Kidney (tissue), 14 donors: ENCODE results near the gene NSRP1. TPM values are rescaled to one million over a fixed set of nuclear protein-coding genes. Genes with fewer than 3 reads are reported as not detected.

Experiments used
- DNase-seq, 5 donors: peaks; one replicate each; pipeline ENCODE4 v3.0.0-alpha.2; 2013 to 2020
- FAIRE-seq: peaks from 2 replicates; lab custom pipeline; 2012; peaks lifted over from hg19 to GRCh38; lab: Jason Lieb, UNC
- H3K27ac ChIP-seq, 2 donors: one replicate each; pipeline ENCODE4 v1.7.0; 2013; ENCODE audit warnings: low read depth in 2 of 2, low read length in 2 of 2, inconsistent platforms in 1 of 2
- H3K27me3 ChIP-seq: one replicate; pipeline ENCODE4 v1.7.1; 2013; ENCODE audit warnings: low read length, inconsistent platforms; ENCODE audit not compliant: control insufficient read depth, insufficient read depth
- H3K36me3 ChIP-seq, 3 donors: one replicate each; pipeline versions ENCODE4 v1.7.0 to v1.7.1; 2013; ENCODE audit warnings: low read length in 3 of 3, control low read depth in 1 of 3, inconsistent platforms in 1 of 3; ENCODE audit not compliant: insufficient read depth in 3 of 3, control insufficient read depth in 2 of 3
- H3K4me1 ChIP-seq, 3 donors: one replicate each; pipeline versions ENCODE4 v1.7.0 to v1.7.1; 2013; ENCODE audit warnings: low read length in 3 of 3, inconsistent platforms in 1 of 3, low read depth in 1 of 3; ENCODE audit not compliant: control insufficient read depth in 2 of 3, insufficient read depth in 2 of 3
- H3K4me3 ChIP-seq, 3 donors: one replicate each; pipeline versions ENCODE4 v1.7.0 to v1.8.1; 2013; ENCODE audit warnings: low read length in 3 of 3, control low read depth in 1 of 3, inconsistent platforms in 1 of 3
- H3K9ac ChIP-seq, 3 donors: one replicate each; pipeline versions ENCODE4 v1.7.0 to v1.7.1; 2013; ENCODE audit warnings: low read length in 3 of 3, control low read depth in 1 of 3, inconsistent platforms in 1 of 3
- H3K9me3 ChIP-seq, 3 donors: one replicate each; pipeline versions ENCODE4 v1.7.0 to v1.7.1; 2013; ENCODE audit warnings: low read length in 3 of 3, control low read depth in 1 of 3, inconsistent platforms in 1 of 3; ENCODE audit not compliant: control insufficient read depth in 2 of 3, insufficient read depth in 1 of 3
- intact Hi-C: fragments of 100-400 bp; cut with DNase I; formaldehyde crosslinking; loops from one replicate; pipeline ENCODE4 v1.11.1; 2022
- polyA plus RNA-seq: library from polyadenylated mRNA; stranded (reverse); fragments of 350-450 nt; fragmentation: Illumina TruSeq; extraction: RNeasy Lipid Tissue Mini Kit (QIAGEN cat#74804); gene quantifications from one replicate; pipeline ENCODE4 v1.2.3, GENCODE V29; 2014; ENCODE audit warnings: low read depth, low replicate concordance; ENCODE audit not compliant: insufficient read depth
- total RNA-seq: library from RNA; stranded (reverse); fragmentation: NEBNext Ultra II Directional; extraction: Animal tissue kit (Norgen Biotek cat#: 25700); gene quantifications from one replicate; pipeline ENCODE4 v1.2.1, GENCODE V29; 2021
- TF ChIP-seq, protein P1 (sequence below): IDR thresholded peaks from 3 replicates; pipeline ENCODE4 v1.5.1; 2012; ENCODE audit warnings: mild to moderate bottlenecking, moderate library complexity, borderline replicate concordance; ENCODE audit not compliant: insufficient read depth; ENCODE audit errors: extremely low read depth
- donor health status: control.
- donor health status: control.
- donor health status: control.
- donor health status: control.
- donor health status: control.
- donor health status: DM: yes; HTN: yes; CAD: no.
- donor health status: Normal renal cell carcinoma (clear cell type).

Gene NSRP1
- total and polyA plus RNA-seq, 2 donors from 2014 or later, result 17.2 to 40.2 TPM

DNA sequence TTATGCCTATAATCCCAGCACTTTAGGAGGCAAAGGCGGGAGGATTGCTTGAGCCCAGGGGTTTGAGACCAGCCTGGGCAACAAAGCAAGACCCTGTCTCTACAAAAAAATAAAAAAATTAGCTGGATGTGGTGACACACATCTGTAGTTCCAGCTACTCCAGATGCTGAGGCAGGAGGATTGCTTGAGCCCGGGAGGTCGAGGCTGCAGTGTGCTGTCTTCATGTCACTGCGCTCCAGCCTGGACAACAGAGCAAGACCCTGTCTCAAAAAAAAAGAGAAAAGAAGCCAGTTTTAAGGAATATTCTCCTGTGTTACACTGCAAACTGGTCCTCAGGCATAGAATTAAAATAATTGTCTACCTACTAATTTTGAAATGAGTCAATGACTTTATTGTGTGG lies 47.9 kb downstream of the NSRP1 start:
- no peak overlapping the region for H3K4me3 ChIP-seq
- FAIRE-seq (no peak), DNase-seq (no peak)
- no peaks in the 10 kb centered on the region for H3K36me3 ChIP-seq
- no peaks in the 10 kb centered on the region for H3K4me1 ChIP-seq
- intact Hi-C loops, result no loop called here
- TF ChIP-seq, protein P1, sequence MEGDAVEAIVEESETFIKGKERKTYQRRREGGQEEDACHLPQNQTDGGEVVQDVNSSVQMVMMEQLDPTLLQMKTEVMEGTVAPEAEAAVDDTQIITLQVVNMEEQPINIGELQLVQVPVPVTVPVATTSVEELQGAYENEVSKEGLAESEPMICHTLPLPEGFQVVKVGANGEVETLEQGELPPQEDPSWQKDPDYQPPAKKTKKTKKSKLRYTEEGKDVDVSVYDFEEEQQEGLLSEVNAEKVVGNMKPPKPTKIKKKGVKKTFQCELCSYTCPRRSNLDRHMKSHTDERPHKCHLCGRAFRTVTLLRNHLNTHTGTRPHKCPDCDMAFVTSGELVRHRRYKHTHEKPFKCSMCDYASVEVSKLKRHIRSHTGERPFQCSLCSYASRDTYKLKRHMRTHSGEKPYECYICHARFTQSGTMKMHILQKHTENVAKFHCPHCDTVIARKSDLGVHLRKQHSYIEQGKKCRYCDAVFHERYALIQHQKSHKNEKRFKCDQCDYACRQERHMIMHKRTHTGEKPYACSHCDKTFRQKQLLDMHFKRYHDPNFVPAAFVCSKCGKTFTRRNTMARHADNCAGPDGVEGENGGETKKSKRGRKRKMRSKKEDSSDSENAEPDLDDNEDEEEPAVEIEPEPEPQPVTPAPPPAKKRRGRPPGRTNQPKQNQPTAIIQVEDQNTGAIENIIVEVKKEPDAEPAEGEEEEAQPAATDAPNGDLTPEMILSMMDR, result no peak
- H3K27ac ChIP-seq, result no peak overlapping the region
- H3K9me3 ChIP-seq, result peaks cover 0 to 6% (median 0%) of the 10 kb centered on the region in 3 donors
- H3K27me3 ChIP-seq, result no peaks in the 10 kb centered on the region
- no peak overlapping the region for H3K9ac ChIP-seq

DNA sequence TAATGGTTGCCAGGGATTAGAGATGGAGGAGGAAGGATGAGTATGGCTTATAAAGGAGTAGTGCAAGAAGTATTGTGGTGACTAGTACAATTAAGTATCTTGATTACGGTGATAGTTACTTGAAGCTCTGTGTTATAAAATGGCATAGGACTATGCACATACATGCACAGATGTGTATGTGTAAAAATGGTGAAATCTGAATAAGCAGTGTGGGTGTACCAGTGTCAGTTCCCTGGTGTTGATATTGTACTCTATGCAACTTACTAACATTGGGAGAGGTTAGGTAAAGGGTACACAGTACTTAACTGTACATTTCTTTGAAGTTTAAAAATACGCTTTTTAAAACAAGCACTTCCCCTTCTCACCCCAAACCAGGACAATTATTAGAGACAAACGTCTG lies 48.5 kb downstream of the NSRP1 start:
- no peak overlapping the region for H3K4me3 ChIP-seq
- FAIRE-seq, result no peak
- TF ChIP-seq, protein P1, result no peak
- H3K27me3 ChIP-seq, result no peaks in the 10 kb centered on the region
- no peak overlapping the region for H3K9ac ChIP-seq
- peaks cover 0 to 6% (median 0%) of the 10 kb centered on the region in 3 donors for H3K9me3 ChIP-seq
- intact Hi-C loops, result no loop called here
- no peaks in the 10 kb centered on the region for H3K36me3 ChIP-seq
- DNase-seq, result no peak
- no peak overlapping the region for H3K27ac ChIP-seq
- H3K4me1 ChIP-seq, result no peaks in the 10 kb centered on the region

DNA sequence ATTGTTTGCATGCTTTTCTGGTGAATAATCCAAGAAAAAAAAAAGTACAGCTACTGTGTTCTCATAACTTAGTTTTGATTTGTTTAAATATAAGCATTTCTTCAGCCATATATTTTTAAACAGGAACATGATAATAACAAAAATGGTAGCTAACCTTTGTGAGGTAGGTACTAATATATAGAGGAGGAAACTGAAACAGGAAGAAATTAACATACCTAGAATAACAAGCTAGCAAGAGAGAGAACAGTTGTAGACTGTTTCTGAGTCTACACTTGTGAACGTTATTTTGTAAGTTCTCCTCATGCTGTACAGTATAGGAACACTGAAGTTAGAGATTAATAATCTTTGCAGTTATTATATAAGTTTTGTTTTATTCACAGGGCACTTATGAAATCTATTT lies 49.3 kb downstream of the NSRP1 start:
- intact Hi-C loops, result no loop called here
- TF ChIP-seq, protein P1, result no peak
- H3K36me3 ChIP-seq, result no peaks in the 10 kb centered on the region
- no peak overlapping the region for H3K9ac ChIP-seq
- no peak overlapping the region for H3K4me3 ChIP-seq
- DNase-seq (no peak), FAIRE-seq (no peak)
- H3K4me1 ChIP-seq, result no peaks in the 10 kb centered on the region
- no peaks in the 10 kb centered on the region for H3K27me3 ChIP-seq
- H3K27ac ChIP-seq, result no peak overlapping the region
- peaks cover 0 to under 1% (median 0%) of the 10 kb centered on the region in 3 donors for H3K9me3 ChIP-seq

DNA sequence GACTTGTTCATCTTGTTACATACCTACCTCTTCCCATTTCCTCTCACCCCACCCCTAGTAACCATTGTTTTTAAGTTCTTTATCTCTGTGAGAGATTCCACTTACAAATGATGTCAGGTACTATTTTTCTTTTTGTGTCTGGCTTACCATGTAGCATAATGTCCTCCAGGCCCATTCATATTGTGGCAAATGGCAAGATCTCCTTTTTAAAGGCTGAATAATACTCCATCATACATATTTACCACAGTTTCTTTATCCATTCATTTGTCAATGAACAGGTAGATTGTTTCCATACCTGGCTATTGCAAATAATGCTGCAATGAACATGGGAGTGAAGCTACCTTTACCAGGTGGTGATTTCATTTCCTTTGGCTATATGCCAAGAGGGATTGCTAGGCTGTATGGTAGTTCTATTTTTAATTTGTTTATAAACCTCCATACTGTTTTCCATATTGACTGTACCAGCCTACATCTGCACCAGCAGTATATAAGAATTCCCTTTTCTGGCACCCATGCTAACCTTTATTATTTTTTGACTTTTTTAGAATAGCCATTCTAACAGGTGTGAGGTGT lies 53.9 kb downstream of the NSRP1 start:
- no peak for FAIRE-seq
- H3K27ac ChIP-seq, result no peak overlapping the region

More for the DNA sequence above, 53.9 kb downstream of the NSRP1 start:
- Histone ChIP-seq H3K9ac (no peak overlapping the region), H3K36me3 (no peaks in the 10 kb centered on the region), H3K4me1 (no peaks in the 10 kb centered on the region), H3K9me3 (no peaks in the 10 kb centered on the region), H3K27me3 (no peaks in the 10 kb centered on the region), H3K4me3 (no peak overlapping the region)
- intact Hi-C loops, result no loop called here
- TF ChIP-seq, protein P1, result no peak
- no peak for DNase-seq
